ENCODE measurements around the gene PLA2G3.

GRCh38 chr22:31185056-31185455, 44.7 kb upstream of the PLA2G3 start:
- no peak for TF ChIP-seq EZH2phosphoT487 (IDR thresholded peaks at IDR 0.05; ENCODE audit: borderline replicate concordance)
- TF ChIP-seq, protein P1, sequence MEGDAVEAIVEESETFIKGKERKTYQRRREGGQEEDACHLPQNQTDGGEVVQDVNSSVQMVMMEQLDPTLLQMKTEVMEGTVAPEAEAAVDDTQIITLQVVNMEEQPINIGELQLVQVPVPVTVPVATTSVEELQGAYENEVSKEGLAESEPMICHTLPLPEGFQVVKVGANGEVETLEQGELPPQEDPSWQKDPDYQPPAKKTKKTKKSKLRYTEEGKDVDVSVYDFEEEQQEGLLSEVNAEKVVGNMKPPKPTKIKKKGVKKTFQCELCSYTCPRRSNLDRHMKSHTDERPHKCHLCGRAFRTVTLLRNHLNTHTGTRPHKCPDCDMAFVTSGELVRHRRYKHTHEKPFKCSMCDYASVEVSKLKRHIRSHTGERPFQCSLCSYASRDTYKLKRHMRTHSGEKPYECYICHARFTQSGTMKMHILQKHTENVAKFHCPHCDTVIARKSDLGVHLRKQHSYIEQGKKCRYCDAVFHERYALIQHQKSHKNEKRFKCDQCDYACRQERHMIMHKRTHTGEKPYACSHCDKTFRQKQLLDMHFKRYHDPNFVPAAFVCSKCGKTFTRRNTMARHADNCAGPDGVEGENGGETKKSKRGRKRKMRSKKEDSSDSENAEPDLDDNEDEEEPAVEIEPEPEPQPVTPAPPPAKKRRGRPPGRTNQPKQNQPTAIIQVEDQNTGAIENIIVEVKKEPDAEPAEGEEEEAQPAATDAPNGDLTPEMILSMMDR (conservative IDR thresholded peaks at IDR 0.05; ENCODE audit: low read length), result no peak
